CD4-positive, alpha-beta T cell treated with Interleukin-17A for 1 hour (primary cell): ENCODE data around the gene ABCA3.
"Not testable (repeated sequence)": the region's sequence is repeated elsewhere in the genome, so short reads cannot be mapped to it uniquely, and the experiment has no call there.

Experiments
- DNase-seq: peaks from one replicate; pipeline ENCODE4 v3.0.0-alpha.2; 2020

The ABCA3 gene

GRCh38 chr16:2250652-2251295 is 89.8 kb downstream of the ABCA3 start:
- DNase-seq = peak; percentile 61

- DNase-seq = no peak
Observed at GRCh38 chr16:2246301-2246885, 94.1 kb downstream of the ABCA3 start.

GRCh38 chr16:2244926-2245795 is 95.4 kb downstream of the ABCA3 start:
- DNase-seq = no peak

- DNase-seq = no peak
Observed at GRCh38 chr16:2244301-2244700, 96.2 kb downstream of the ABCA3 start.

- no peak for DNase-seq
Observed at GRCh38 chr16:2243781-2244180, 96.7 kb downstream of the ABCA3 start.

GRCh38 chr16:2243031-2243528 is 97.4 kb downstream of the ABCA3 start:
- no peak for DNase-seq

GRCh38 chr16:2242598-2242997 is 97.9 kb downstream of the ABCA3 start:
- no peak for DNase-seq

GRCh38 chr16:2240331-2240730 is 100.2 kb downstream of the ABCA3 start:
- DNase-seq = not testable (repeated sequence)

- no peak for DNase-seq
Observed at GRCh38 chr16:2238838-2239675, 101.5 kb downstream of the ABCA3 start.

- DNase-seq = no peak
Observed at GRCh38 chr16:2238150-2238837, 102.2 kb downstream of the ABCA3 start.

- no peak for DNase-seq
Observed at GRCh38 chr16:2237493-2238149, 102.9 kb downstream of the ABCA3 start.

GRCh38 chr16:2237102-2237482 is 103.4 kb downstream of the ABCA3 start:
- no peak for DNase-seq

- DNase-seq = no peak
Observed at GRCh38 chr16:2236337-2237101, 104.0 kb downstream of the ABCA3 start, which contains the start of gene DNASE1L2. DNASE1L2 (plus strand) TSS chr16:2236444; CDS start chr16:2236817, 373 bp downstream.

- no peak for DNase-seq
Observed at GRCh38 chr16:2235695-2236336, 104.7 kb downstream of the ABCA3 start.

- no peak for DNase-seq
Observed at GRCh38 chr16:2235234-2235651, 105.3 kb downstream of the ABCA3 start.

- no peak for DNase-seq
Observed at GRCh38 chr16:2234813-2235170, 105.7 kb downstream of the ABCA3 start.

GRCh38 chr16:2233872-2234812 is 106.4 kb downstream of the ABCA3 start:
- no peak for DNase-seq

- no peak for DNase-seq
Observed at GRCh38 chr16:2233046-2233775, 107.3 kb downstream of the ABCA3 start.
